ENCODE measurements around the gene BCL11B. TPM values are rescaled to one million over a fixed set of nuclear protein-coding genes. Genes with fewer than 3 reads are reported as not detected.
A peak's percentile ranks its signal among the peaks of the same experiment; 100 is the strongest.

The BCL11B gene
- total and polyA plus RNA-seq, 11 donors, result 0.04 to 2.1 (median 0.15) TPM; not detected in 3

DNA sequence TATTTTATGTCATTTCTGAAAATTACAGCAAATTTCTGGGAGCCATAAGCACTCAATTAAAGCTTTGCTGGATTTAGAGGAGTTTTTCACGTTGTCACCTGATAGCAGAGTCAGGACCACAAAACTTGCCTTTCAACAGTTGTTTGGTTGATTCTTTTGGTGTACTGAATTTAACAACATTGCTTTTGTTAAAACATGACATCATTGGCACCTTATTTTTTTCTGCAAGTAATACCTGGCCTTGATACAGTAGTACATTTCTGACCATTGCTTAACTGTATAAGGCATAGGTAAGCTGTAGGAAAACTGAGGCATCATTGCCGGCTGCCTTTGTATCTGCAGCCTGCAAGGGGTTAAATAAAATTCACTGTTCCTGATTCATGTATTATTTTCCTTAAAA lies 4.5 kb upstream of the BCL11B start:
- Histone ChIP-seq H3K36me3 (no peaks in the 10 kb centered on the region), H3K9me3 (no peaks in the 10 kb centered on the region), H3K27me3 (peaks cover 17 to 69% (median 48%) of the 10 kb centered on the region in 9 donors), H3K27ac (no peak overlapping the region), H3K4me1 (peaks cover 0 to 34% (median 19%) of the 10 kb centered on the region in 12 donors), H3K4me3 (no peak overlapping the region)
- 34 to 47% (median 41%) methylated on average over 2 of the region's 2 CpGs for WGBS, 4 donors
- DNase-seq (no peak), ATAC-seq (no peak)
- TF ChIP-seq POLR2A (IDR thresholded peaks at IDR 0.05), result no peak
- TF ChIP-seq, protein P1, sequence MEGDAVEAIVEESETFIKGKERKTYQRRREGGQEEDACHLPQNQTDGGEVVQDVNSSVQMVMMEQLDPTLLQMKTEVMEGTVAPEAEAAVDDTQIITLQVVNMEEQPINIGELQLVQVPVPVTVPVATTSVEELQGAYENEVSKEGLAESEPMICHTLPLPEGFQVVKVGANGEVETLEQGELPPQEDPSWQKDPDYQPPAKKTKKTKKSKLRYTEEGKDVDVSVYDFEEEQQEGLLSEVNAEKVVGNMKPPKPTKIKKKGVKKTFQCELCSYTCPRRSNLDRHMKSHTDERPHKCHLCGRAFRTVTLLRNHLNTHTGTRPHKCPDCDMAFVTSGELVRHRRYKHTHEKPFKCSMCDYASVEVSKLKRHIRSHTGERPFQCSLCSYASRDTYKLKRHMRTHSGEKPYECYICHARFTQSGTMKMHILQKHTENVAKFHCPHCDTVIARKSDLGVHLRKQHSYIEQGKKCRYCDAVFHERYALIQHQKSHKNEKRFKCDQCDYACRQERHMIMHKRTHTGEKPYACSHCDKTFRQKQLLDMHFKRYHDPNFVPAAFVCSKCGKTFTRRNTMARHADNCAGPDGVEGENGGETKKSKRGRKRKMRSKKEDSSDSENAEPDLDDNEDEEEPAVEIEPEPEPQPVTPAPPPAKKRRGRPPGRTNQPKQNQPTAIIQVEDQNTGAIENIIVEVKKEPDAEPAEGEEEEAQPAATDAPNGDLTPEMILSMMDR (IDR thresholded peaks at IDR 0.05), result no peak
- intact Hi-C loops (cut with DNase I), result no loop called here

DNA sequence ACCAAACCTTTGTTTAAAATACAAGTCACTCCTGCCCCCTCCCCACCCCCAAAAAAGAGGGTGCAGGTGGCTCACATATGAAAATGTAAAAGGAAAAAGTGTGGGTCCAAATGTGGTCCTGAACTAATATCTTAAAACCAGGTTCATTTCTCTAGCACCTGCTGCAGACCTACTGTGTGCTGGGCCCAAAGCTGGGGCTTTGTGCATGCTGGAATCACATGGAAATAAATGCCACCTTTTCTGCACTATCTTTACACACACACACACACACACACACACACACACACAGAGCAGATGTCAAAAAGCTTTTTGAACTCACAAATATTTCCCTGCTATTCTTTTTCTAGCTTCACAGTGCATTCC lies 3.2 kb upstream of the BCL11B start:
- Histone ChIP-seq H3K4me3 (no peak overlapping the region), H3K36me3 (no peaks in the 10 kb centered on the region), H3K4me1 (peaks cover 6 to 47% (median 23%) of the 10 kb centered on the region in 12 donors), H3K9me3 (no peaks in the 10 kb centered on the region), H3K27ac (no peak overlapping the region), H3K27me3 (peaks cover 24 to 77% (median 57%) of the 10 kb centered on the region in 9 donors)
- ATAC-seq, result no peak
- DNase-seq, result no peak
- intact Hi-C loops (cut with DNase I), result no loop called here
- TF ChIP-seq POLR2A (IDR thresholded peaks at IDR 0.05), result no peak
- TF ChIP-seq, protein P1 (IDR thresholded peaks at IDR 0.05), result no peak

DNA sequence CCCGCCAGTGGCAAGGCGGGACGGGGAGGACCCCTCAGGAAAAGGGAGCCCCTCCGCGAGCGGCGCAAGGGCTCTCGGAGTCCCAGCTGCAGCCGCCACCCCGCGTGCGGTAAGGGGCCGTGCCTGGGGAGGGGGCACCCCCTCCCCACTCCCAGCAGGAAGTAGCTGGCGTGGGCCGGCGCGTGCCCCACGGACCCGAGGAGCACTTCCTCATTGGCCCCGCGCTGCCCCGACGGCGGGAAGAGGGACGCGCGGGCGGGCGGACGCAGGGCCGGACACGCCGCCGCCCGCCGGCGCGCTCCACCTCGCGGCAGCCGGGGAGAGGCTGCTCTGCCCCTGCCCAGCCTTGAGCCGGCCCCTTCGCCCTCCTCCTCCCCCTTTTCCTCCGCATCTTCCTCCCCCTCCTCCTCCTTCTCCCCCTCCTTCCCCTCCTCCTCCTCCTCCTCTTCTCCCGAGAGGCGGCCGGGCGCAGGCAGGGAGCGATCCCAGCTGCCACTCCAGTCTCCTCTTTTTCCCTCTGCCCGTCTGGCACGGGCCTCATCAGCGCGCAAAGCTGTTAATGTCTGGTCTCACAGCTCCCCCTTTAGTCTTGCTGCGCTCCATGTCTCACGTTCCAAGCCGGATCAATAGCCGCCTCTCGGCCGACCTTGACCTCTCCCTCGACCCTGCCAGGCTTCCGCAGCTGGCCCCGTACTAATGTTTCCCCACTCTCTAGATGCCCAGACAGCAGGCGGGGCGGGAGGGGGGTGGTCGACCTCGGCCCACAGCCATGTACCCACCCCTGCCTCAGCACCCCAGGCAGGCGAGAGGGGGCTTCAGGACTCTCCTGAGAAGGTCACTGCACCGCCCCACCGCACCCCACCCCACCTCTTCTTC lies 2.6 kb upstream of the BCL11B start:
- peaks cover 6 to 53% (median 26%) of the 10 kb centered on the region in 12 donors for H3K4me1 ChIP-seq
- no peak for TF ChIP-seq POLR2A (IDR thresholded peaks at IDR 0.05)
- TF ChIP-seq, protein P1 (IDR thresholded peaks at IDR 0.05), result peak in 5 of 12 donors; percentile 10 to 24 (median 22)
- H3K27me3 ChIP-seq, result peaks cover 25 to 79% (median 58%) of the 10 kb centered on the region in 9 donors
- intact Hi-C loops (cut with DNase I), result no loop called here
- H3K4me3 ChIP-seq, result peak overlapping the region in 10 of 12 donors; percentile 11 to 61 (median 36)
- ATAC-seq (peak; percentile 35 to 79 (median 78)), DNase-seq (peak in 4 of 5 donors; percentile 44 to 76 (median 58))
- 1 to 3% (median 2%) methylated on average over 47 to 69 of the region's 69 CpGs for WGBS, 4 donors
- no peaks in the 10 kb centered on the region for H3K36me3 ChIP-seq
- H3K27ac ChIP-seq, result no peak overlapping the region
- no peaks in the 10 kb centered on the region for H3K9me3 ChIP-seq

DNA sequence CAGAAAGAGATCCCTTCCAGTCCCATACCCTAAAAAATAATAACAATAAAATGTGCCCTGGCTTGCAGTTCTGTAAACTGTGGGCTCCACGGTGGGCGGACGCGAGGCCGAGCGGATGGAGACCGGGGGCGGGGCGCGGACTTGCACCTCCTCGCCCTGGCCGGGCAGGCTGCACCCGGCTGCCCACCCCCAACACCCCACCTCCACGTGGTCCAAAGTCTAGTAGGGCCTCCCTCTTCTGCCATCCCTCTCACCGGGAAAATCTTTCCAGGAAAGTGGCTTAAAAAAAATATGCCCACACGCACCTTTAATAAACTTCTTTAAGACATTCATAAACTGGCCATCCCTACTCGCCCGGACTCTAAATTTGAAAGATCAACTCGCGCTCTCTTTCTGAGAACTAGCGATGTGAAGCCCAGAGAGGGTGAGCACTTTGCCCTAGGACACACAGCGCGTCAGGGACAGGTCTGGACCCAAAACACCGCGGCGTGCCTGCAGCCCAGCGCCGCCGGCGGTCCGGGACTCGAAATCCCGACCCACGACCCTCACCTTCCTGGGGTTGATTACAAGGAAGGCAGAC lies 1.9 kb upstream of the BCL11B start:
- Histone ChIP-seq H3K27ac (no peak overlapping the region), H3K9me3 (no peaks in the 10 kb centered on the region), H3K4me1 (peaks cover 6 to 55% (median 27%) of the 10 kb centered on the region in 12 donors), H3K4me3 (peak overlapping the region in 10 of 12 donors; percentile 13 to 61 (median 36)), H3K36me3 (no peaks in the 10 kb centered on the region), H3K27me3 (peaks cover 29 to 80% (median 61%) of the 10 kb centered on the region in 9 donors)
- DNase-seq, result no peak
- no peak for TF ChIP-seq POLR2A (IDR thresholded peaks at IDR 0.05)
- TF ChIP-seq, protein P1 (IDR thresholded peaks at IDR 0.05), result no peak
- ATAC-seq, result no peak
- intact Hi-C loops (cut with DNase I), result no loop called here
- 1 to 2% (median 2%) methylated on average over 17 to 34 of the region's 34 CpGs for WGBS, 4 donors
